HepG2 (cell line): Measurements from ENCODE around the gene SCFD2. TPM values are rescaled to one million over a fixed set of nuclear protein-coding genes. Genes with fewer than 3 reads are reported as not detected.

Experiments used
- ATF3 ChIP-seq: sonication (generic); formaldehyde crosslinking; IDR thresholded peaks from 2 replicates; pipeline ENCODE4 v1.4.0; 2020; ENCODE audit warnings: missing genetic modification reagents
- BCL6 ChIP-seq: IDR thresholded peaks from 2 replicates; pipeline ENCODE4 v1.6.1; 2016; ENCODE audit warnings: missing genetic modification reagents, missing compliant biosample characterization
- ERF ChIP-seq: IDR thresholded peaks from 2 replicates; pipeline ENCODE4 v1.6.1; 2018; ENCODE audit warnings: missing biosample characterization, missing genetic modification reagents
- HMG20A ChIP-seq: IDR thresholded peaks from 2 replicates; pipeline ENCODE4 v1.6.1; 2016; ENCODE audit warnings: borderline replicate concordance
- MAFF ChIP-seq: IDR thresholded peaks from 2 replicates; pipeline ENCODE4 v1.6.1; 2011; ENCODE audit warnings: low read depth, low read length, improper control_type of control experiment
- MED1 ChIP-seq: sonication (generic); formaldehyde crosslinking; IDR thresholded peaks from 2 replicates; pipeline ENCODE4 v1.4.0; 2020; ENCODE audit warnings: missing genetic modification reagents
- MXI1 ChIP-seq: IDR thresholded peaks from 3 replicates; pipeline ENCODE4 v1.6.1; 2012; ENCODE audit warnings: low read depth, low read length, inconsistent platforms, borderline replicate concordance
- PLSCR1 ChIP-seq: sonication (generic); formaldehyde crosslinking; IDR thresholded peaks from 2 replicates; pipeline ENCODE4 v1.5.0; 2020; ENCODE audit warnings: missing genetic modification reagents, mild to moderate bottlenecking, borderline replicate concordance
- PRDM15 ChIP-seq: sonication (generic); formaldehyde crosslinking; IDR thresholded peaks from 2 replicates; pipeline ENCODE4 v1.4.0; 2020; ENCODE audit warnings: missing genetic modification reagents
- PTBP1 ChIP-seq: fragments of 200-400 bp; formaldehyde crosslinking; IDR thresholded peaks from 2 replicates; pipeline ENCODE4 v1.6.1; 2018; ENCODE audit warnings: low read length, low read depth; ENCODE audit not compliant: poor library complexity, severe bottlenecking
- RARA ChIP-seq: IDR thresholded peaks from 2 replicates; pipeline ENCODE4 v1.6.1; 2016; ENCODE audit warnings: missing genetic modification reagents, missing compliant biosample characterization
- STAG1 ChIP-seq: sonication (generic); formaldehyde crosslinking; IDR thresholded peaks from 2 replicates; pipeline ENCODE4 v1.4.0; 2020; ENCODE audit warnings: missing genetic modification reagents
- THAP11 ChIP-seq: IDR thresholded peaks from 2 replicates; pipeline ENCODE4 v1.6.1; 2016; ENCODE audit warnings: missing biosample characterization, missing genetic modification reagents
- YY1 ChIP-seq: IDR thresholded peaks from 2 replicates; pipeline ENCODE4 v1.6.1; 2011; ENCODE audit warnings: low read length, low read depth, moderate library complexity, mild to moderate bottlenecking; ENCODE audit not compliant: insufficient read depth, insufficient replicate concordance
- ZHX1 ChIP-seq: sonication (generic); formaldehyde crosslinking; IDR thresholded peaks from 2 replicates; pipeline ENCODE4 v1.8.1; 2022; ENCODE audit warnings: low read depth, mild to moderate bottlenecking, missing genetic modification reagents
- ZMYM4 ChIP-seq: sonication (generic); formaldehyde crosslinking; IDR thresholded peaks from 2 replicates; pipeline ENCODE4 v1.8.1; 2023; ENCODE audit warnings: mild to moderate bottlenecking, missing genetic modification reagents
- ZNF567 ChIP-seq: sonication (generic); formaldehyde crosslinking; IDR thresholded peaks from 2 replicates; pipeline ENCODE4 v1.8.1; 2023; ENCODE audit warnings: mild to moderate bottlenecking, missing genetic modification reagents, borderline replicate concordance
- ZNF687 ChIP-seq: sonication (generic); formaldehyde crosslinking; IDR thresholded peaks from 2 replicates; pipeline ENCODE4 v1.5.1; 2020; ENCODE audit warnings: mild to moderate bottlenecking, missing genetic modification reagents, moderate library complexity
- ZNF782 ChIP-seq: sonication (generic); formaldehyde crosslinking; IDR thresholded peaks from 2 replicates; pipeline ENCODE4 v1.4.0; 2020; ENCODE audit warnings: missing genetic modification reagents, mild to moderate bottlenecking, borderline replicate concordance
- ZNF792 ChIP-seq: IDR thresholded peaks from 2 replicates; pipeline ENCODE4 v1.6.1; 2016
- polyA plus RNA-seq, 8 experiments: library from polyadenylated mRNA; depleted of rRNA in 3 of 8; stranded (reverse) in 7 of 8; unstranded in 1 of 8; fragments of >200 nt; fragmentation: Illumina TruSeq in 4 of 8; extraction: Trizol in 4 of 8; gene quantifications; 2 replicates each; pipeline versions ENCODE4 v1.2.1 to v1.2.3, GENCODE V29; 2011 to 2016; ENCODE audit warnings: low read depth in 4 of 8, missing spikeins in 1 of 8, mixed read lengths in 1 of 8; ENCODE audit not compliant: insufficient read depth in 1 of 8
- total RNA-seq, 5 experiments: library from RNA; depleted of rRNA; stranded (reverse); fragments of >200 nt; fragmentation: Illumina TruSeq; extraction: Trizol; gene quantifications; 2 replicates each; pipeline ENCODE4 v1.2.3, GENCODE V29; 2016; ENCODE audit warnings: low read depth in 1 of 5

Gene SCFD2
- total and polyA plus RNA-seq, 2 of the 13 experiments (the other 11 are each of a cell fraction or from before 2014, with no cell fraction given) = 4.6 to 15.6 TPM

- TF ChIP-seq ZNF687 (CRISPR knock-in tag) (peak; percentile 75), YY1 (peak; percentile 38), RARA (CRISPR knock-in tag) (peak; percentile 71), PRDM15 (CRISPR knock-in tag) (no peak), BCL6 (peak; percentile 51), MAFF (no peak), THAP11 (CRISPR knock-in tag) (peak; percentile 56), ZHX1 (CRISPR knock-in tag) (no peak), PTBP1 (no peak), ERF (peak; percentile 31; the same call in 1 of the 2 replicates), MXI1 (peak; percentile 23; the same call in 1 of the 3 replicates), ZNF782 (CRISPR knock-in tag) (0 out of 2 replicates have a peak, but pooled peaks have one; percentile 6), HMG20A (CRISPR knock-in tag) (peak; percentile 62; the same call in 1 of the 2 replicates), PLSCR1 (CRISPR knock-in tag) (no peak), ZNF567 (CRISPR knock-in tag) (no peak), ATF3 (CRISPR knock-in tag) (no peak), ZNF792 (CRISPR knock-in tag) (no peak), STAG1 (0 out of 2 replicates have a peak, but pooled peaks have one; percentile 11), MED1 (CRISPR knock-in tag) (peak; percentile 82), ZMYM4 (CRISPR knock-in tag) (peak; percentile 98)
These were observed 260.5 kb downstream of the SCFD2 start (continued) for GRCh38 chr4:53105313-53105712.
